MG63 (cell line): ENCODE data around the gene OAS3. TPM values are rescaled to one million over a fixed set of nuclear protein-coding genes. Genes with fewer than 3 reads are reported as not detected.
"Not testable (repeated sequence)": the region's sequence is repeated elsewhere in the genome, so short reads cannot be mapped to it uniquely, and the experiment has no call there.

Experiments
- DNase-seq: peaks from one replicate; pipeline ENCODE4 v3.0.0-alpha.2; 2020
- H3K27me3 ChIP-seq: fragments of 250-450 bp; sonication (Bioruptor Pico); 2 replicates; pipeline ENCODE4 v1.5.1; 2020; ENCODE audit warnings: mild to moderate bottlenecking, moderate library complexity
- H3K36me3 ChIP-seq: fragments of 250-450 bp; sonication (Bioruptor Pico); 2 replicates; pipeline ENCODE4 v1.5.1; 2020; ENCODE audit warnings: mild to moderate bottlenecking, moderate library complexity
- H3K4me3 ChIP-seq: fragments of 250-450 bp; sonication (Bioruptor Pico); 2 replicates; pipeline ENCODE4 v1.5.1; 2020; ENCODE audit warnings: mild to moderate bottlenecking, moderate library complexity
- H3K9me3 ChIP-seq: fragments of 250-450 bp; sonication (Bioruptor Pico); 2 replicates; pipeline ENCODE4 v1.5.1; 2020; ENCODE audit warnings: mild to moderate bottlenecking, moderate library complexity
- total RNA-seq: library from RNA; depleted of rRNA; stranded (reverse); fragments of >200 nt; shearing (Covaris generic); gene quantifications from 2 replicates; pipeline ENCODE4 v1.2.3, GENCODE V29; 2014; ENCODE audit warnings: low replicate concordance

OAS3 gene
- total RNA-seq, 1 experiment from 2014 or later, result 12.5 TPM

DNA sequence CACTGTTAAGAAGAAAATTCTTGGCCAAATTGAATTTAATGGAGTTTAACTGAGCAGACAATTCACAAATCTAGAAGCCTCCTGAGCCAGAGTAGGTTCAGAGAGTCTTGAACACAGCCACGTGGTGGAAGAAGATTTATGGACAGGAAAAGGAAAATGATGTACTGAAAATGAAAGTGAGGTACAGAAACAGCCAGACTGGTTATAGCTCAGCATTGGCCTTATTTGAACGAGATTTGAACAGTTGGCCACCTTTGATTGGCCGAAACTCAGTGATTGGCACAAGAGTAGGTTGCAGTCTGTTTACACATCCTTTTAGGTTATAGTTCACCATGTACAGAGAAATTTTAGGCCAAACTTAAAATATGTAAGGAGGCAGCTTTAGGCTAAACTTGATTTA, 50.0 kb downstream of the OAS3 start:
- DNase-seq, result no peak
- Histone ChIP-seq H3K9me3 (peaks cover 9% of the 10 kb centered on the region), H3K27me3 (no peaks in the 10 kb centered on the region), H3K4me3 (no peak overlapping the region), H3K36me3 (no peaks in the 10 kb centered on the region; the same call in 1 of the 2 replicates)

DNA sequence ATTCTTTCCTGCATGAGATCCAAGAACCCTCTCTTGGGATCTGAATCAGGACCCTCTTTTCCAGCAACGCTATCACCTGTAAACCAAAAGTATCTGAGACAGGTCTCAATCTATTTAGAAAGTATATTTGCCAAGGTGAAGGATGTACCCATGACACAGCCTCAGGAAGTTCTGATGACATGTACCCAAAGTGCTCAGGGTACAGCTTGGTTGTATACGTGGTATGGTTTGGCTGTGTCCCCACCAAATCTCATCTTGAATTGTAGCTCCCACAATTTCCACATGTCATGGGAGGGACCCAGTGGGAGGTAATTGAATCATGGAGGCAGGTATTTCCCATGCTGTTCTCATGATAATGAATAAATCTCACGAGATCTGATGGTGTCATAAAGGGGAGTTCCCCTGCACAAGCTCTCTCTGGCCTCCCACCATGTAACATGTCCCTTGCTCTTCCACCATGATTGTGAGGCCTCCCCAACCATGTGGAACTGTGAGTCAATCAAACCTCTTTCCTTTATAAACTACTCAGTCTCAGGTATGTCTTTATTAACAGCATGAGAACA, 50.6 kb downstream of the OAS3 start:
- not testable (repeated sequence) for H3K4me3 ChIP-seq, DNase-seq, H3K36me3 ChIP-seq, H3K9me3 ChIP-seq, H3K27me3 ChIP-seq

DNA sequence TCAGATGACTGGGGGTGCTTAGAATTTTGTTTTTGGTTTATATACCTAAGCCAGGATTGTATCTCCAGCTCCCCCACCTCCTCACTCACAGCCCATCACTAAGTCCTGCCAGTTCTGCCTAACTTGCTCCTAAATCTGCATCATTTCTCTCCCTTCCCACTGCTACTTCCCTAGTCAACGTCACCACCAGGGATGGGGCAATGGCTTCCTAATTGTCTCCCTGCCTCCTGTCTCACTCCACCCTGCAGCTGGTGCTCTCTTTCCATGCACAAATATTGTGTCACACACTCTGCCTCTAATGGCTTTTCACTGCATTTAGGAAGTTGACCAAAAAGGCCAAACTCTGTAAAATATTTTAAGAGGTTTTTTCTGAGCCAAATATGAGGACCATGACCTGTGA, 51.5 kb downstream of the OAS3 start:
- Histone ChIP-seq H3K27me3 (no peaks in the 10 kb centered on the region), H3K9me3 (peaks cover 5% of the 10 kb centered on the region), H3K36me3 (no peaks in the 10 kb centered on the region; the same call in 1 of the 2 replicates), H3K4me3 (no peak overlapping the region)
- no peak for DNase-seq

DNA sequence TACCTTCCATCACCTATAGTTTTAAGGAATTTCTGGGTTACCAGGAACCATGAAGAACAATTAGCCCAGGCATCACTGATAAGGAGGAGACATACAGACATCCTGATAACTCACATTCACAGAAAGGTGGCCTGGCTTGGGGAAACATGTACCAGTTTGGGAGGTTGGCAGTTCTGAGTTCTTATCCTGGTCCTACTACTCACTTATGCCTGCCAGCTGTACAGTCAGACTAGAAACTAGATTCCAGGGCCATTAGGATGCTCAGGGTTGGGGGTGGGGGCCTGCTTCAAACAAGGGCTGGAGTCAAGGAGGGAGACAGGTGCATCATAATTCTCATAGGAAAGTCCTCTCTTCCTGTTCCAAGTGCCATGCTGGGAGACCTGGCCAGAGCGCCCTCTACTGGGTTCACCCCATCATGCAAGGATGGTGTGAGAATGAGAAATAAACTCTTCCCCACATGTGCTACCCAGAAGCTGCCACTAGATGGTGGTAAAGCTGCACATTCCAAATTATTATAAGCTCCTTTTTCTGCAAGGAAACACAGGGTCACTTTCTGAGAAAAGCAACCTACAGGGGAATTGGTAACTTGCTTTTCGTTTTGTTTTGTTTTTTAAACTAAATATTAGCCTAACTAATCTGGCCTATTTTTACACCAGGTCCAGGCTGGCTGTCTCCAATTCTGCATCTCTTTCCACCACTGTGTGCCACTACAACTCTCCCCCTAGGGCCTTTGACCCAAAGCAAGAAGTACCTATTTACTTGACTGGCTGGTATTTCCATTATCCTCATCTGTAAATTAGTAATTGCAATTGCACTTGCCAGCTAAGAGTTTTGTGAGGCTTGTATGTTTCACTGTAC, 54.5 kb downstream of the OAS3 start:
- peak; percentile 18 for DNase-seq
- H3K27me3 ChIP-seq, result no peaks in the 10 kb centered on the region
- no peaks in the 10 kb centered on the region; the same call in 1 of the 2 replicates for H3K36me3 ChIP-seq
- H3K9me3 ChIP-seq, result peaks cover 5% of the 10 kb centered on the region
- no peak overlapping the region for H3K4me3 ChIP-seq

- Histone ChIP-seq H3K27me3 (no peaks in the 10 kb centered on the region), H3K36me3 (no peaks in the 10 kb centered on the region; the same call in 1 of the 2 replicates), H3K9me3 (peaks cover 5% of the 10 kb centered on the region), H3K4me3 (no peak overlapping the region)
- DNase-seq, result no peak
Measured at GRCh38 chr12:112995008-112995407, 56.7 kb downstream of the OAS3 start.

DNA sequence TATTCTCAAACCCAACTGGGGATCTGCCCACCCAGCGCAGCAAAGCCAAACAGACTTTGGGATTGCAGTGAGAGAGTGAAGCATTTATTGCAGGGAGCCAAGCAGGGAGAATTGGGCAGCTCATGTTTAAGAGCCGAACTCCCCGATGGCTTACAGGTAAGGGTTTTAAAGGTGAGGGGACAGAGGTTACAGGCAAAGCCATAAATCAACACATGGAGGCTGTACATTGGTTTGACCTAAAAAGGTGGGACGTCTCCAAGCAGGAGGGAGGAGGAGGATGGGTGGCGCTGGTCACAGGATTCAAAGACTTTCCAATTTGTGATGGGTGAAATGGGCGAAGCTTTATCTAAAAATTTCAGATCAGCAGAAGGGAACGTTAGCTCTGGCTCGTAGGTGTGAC, 58.2 kb downstream of the OAS3 start:
- DNase-seq, result no peak
- H3K9me3 ChIP-seq, result peaks cover 5% of the 10 kb centered on the region
- no peaks in the 10 kb centered on the region; the same call in 1 of the 2 replicates for H3K36me3 ChIP-seq
- no peak overlapping the region for H3K4me3 ChIP-seq
- H3K27me3 ChIP-seq, result no peaks in the 10 kb centered on the region

DNA sequence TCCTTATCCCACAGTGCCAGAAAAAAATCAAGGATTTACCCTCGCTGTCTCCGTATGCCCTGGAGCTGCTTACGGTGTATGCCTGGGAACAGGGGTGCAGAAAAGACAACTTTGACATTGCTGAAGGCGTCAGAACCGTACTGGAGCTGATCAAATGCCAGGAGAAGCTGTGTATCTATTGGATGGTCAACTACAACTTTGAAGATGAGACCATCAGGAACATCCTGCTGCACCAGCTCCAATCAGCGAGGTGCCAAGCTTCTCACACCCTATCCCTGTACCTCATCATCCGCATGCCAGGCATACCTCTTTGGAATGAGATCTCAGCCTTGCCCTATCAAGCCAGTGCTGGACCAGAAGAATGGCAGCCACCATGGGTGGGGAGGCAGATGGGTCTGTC, 59.2 kb downstream of the OAS3 start:
- no peak overlapping the region for H3K4me3 ChIP-seq
- no peaks in the 10 kb centered on the region for H3K27me3 ChIP-seq
- H3K9me3 ChIP-seq, result peaks cover 3% of the 10 kb centered on the region
- no peak for DNase-seq
- no peaks in the 10 kb centered on the region; the same call in 1 of the 2 replicates for H3K36me3 ChIP-seq

DNA sequence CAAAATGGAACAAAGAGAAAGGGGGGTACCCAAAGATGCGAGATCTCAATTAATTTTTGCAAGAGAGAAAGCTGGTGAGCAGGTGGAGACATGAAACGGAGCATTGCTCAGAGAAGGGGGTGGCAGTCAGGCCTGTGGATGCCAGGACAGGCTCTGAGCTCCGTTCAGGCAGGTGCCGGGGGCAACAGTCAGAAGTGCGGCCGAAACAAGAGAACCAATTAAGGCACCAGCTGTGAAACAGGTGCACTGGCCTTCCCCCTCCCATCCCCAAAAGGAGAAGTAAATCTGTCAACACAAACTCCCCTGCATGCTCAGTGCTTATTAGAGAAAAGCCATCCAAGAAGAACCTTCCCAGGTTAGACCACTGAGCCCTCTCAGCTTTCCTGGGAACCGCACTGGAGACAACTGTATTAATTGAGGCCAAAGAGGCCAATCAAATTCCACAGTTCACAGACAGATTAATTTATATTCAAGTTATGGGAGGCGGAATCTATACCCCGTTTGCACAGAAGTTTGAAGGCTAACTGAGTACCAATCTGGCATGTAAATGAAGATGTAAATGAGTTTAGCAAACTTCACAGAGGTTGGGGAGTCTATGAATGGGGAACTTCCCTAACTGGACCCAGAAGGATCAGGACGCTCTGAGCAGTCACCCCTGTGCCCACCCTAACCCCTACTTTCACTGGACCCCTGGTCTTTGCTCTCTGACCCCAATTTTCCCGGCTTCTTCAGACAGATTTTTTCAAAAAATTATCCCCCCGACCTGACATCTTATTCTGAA, 60.9 kb downstream of the OAS3 start:
- no peaks in the 10 kb centered on the region for H3K9me3 ChIP-seq
- DNase-seq, result no peak
- no peak overlapping the region for H3K4me3 ChIP-seq
- no peaks in the 10 kb centered on the region for H3K36me3 ChIP-seq
- no peaks in the 10 kb centered on the region for H3K27me3 ChIP-seq

DNA sequence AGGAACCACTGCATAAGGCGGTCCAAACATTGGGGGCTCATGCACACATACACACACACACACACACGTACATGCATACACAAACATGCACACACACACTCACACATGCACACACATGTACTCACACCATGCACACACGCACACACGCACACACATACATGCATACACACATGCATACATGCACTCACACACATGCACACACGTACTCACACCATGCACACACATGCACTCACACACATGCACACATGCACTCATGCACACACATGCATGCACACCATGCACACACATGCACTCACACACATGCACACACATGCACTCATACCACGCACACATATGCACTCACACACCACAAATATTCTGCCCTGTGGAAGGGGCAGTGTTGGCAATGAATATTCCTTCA, 62.2 kb downstream of the OAS3 start:
- H3K4me3 ChIP-seq, result no peak overlapping the region
- DNase-seq, result no peak
- H3K36me3 ChIP-seq, result no peaks in the 10 kb centered on the region
- H3K9me3 ChIP-seq, result no peaks in the 10 kb centered on the region
- no peaks in the 10 kb centered on the region for H3K27me3 ChIP-seq

- no peaks in the 10 kb centered on the region for H3K27me3 ChIP-seq
- no peak for DNase-seq
- no peak overlapping the region for H3K4me3 ChIP-seq
- no peaks in the 10 kb centered on the region for H3K9me3 ChIP-seq
- H3K36me3 ChIP-seq, result no peaks in the 10 kb centered on the region
Measured at GRCh38 chr12:113002155-113002554, 63.9 kb downstream of the OAS3 start.

DNA sequence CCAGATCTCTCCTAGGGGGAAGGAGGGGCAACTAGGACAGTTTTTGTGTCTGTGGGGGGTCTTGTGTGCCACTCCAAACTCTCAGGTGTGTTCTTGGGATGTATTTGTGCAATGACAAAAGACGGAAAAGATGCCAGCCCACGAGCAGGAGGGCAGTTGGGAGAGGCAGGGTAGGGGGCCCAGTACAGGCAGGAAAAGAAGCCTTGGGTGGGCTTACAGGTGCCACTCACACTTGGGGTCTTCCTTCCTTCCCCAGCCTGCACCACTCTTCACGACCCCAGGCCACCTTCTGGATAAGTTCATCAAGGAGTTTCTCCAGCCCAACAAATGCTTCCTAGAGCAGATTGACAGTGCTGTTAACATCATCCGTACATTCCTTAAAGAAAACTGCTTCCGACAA, 64.4 kb downstream of the OAS3 start:
- H3K4me3 ChIP-seq, result no peak overlapping the region
- no peaks in the 10 kb centered on the region for H3K9me3 ChIP-seq
- H3K27me3 ChIP-seq, result no peaks in the 10 kb centered on the region
- DNase-seq, result no peak
- no peaks in the 10 kb centered on the region for H3K36me3 ChIP-seq

GRCh38 chr12:113003636-113004035, 65.4 kb downstream of the OAS3 start:
- Histone ChIP-seq H3K9me3 (no peaks in the 10 kb centered on the region), H3K36me3 (no peaks in the 10 kb centered on the region), H3K27me3 (no peaks in the 10 kb centered on the region), H3K4me3 (no peak overlapping the region)
- DNase-seq, result no peak

DNA sequence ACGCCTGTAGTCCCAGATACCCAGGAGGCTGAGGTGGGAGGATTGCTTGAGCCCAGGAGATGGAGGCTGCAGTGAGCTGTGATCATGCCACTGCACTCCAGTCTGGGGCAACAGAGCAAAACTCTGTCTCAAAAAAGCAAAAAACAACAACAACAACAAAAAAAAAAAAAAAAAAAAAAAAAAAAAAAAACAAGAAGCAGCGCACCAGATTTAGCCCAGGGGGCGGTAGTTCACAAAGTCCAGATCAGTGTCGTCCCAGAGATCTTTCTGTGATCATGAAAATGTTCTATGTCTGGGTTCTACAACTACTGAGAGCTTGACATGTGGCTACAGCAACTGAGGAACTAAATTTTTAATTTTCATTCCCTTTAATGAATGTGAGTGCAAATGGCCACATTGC, 67.5 kb downstream of the OAS3 start:
- Histone ChIP-seq H3K27me3 (no peaks in the 10 kb centered on the region), H3K4me3 (no peak overlapping the region), H3K36me3 (no peaks in the 10 kb centered on the region), H3K9me3 (no peaks in the 10 kb centered on the region)
- no peak for DNase-seq

DNA sequence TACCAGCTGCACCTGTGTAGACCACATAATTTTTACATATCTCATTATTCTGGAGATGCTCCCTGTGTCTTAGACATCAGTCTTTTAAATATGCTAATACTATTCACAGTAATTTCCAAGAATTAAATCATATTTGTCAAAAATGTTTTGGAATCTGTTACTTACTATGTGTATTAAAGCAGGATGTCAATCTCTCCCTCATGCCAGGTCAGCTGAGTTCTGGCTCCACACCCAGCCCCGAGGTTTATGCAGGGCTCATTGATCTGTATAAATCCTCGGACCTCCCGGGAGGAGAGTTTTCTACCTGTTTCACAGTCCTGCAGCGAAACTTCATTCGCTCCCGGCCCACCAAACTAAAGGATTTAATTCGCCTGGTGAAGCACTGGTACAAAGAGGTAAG, 67.9 kb downstream of the OAS3 start:
- Histone ChIP-seq H3K27me3 (no peaks in the 10 kb centered on the region), H3K9me3 (no peaks in the 10 kb centered on the region), H3K36me3 (no peaks in the 10 kb centered on the region), H3K4me3 (no peak overlapping the region)
- DNase-seq, result no peak

GRCh38 chr12:113006641-113007040, 68.4 kb downstream of the OAS3 start:
- H3K27me3 ChIP-seq, result no peaks in the 10 kb centered on the region

GRCh38 chr12:113007166-113007565, 68.9 kb downstream of the OAS3 start:
- no peaks in the 10 kb centered on the region for H3K36me3 ChIP-seq
- H3K27me3 ChIP-seq, result no peaks in the 10 kb centered on the region
- DNase-seq, result peak; percentile 27
- H3K4me3 ChIP-seq, result no peak overlapping the region
- no peaks in the 10 kb centered on the region for H3K9me3 ChIP-seq

More at GRCh38 chr12:113006641-113007040, 68.4 kb downstream of the OAS3 start:
- DNase-seq, result no peak
- no peaks in the 10 kb centered on the region for H3K9me3 ChIP-seq
- no peak overlapping the region for H3K4me3 ChIP-seq
- H3K36me3 ChIP-seq, result no peaks in the 10 kb centered on the region

- Histone ChIP-seq H3K9me3 (no peaks in the 10 kb centered on the region), H3K27me3 (no peaks in the 10 kb centered on the region), H3K4me3 (no peak overlapping the region), H3K36me3 (no peaks in the 10 kb centered on the region)
- no peak for DNase-seq
Measured at GRCh38 chr12:113010701-113011100, 72.4 kb downstream of the OAS3 start.
